NCI-H2081 (cell line): ENCODE measurements around the gene AGPAT1.
"Not testable (repeated sequence)": the region's sequence is repeated elsewhere in the genome, so short reads cannot be mapped to it uniquely, and the experiment has no call there.

Source experiments
- DNase-seq, 2 experiments: peaks; one replicate each; lab custom pipeline; 2025; lab: John Stamatoyannopoulos, UW

AGPAT1 gene

DNA sequence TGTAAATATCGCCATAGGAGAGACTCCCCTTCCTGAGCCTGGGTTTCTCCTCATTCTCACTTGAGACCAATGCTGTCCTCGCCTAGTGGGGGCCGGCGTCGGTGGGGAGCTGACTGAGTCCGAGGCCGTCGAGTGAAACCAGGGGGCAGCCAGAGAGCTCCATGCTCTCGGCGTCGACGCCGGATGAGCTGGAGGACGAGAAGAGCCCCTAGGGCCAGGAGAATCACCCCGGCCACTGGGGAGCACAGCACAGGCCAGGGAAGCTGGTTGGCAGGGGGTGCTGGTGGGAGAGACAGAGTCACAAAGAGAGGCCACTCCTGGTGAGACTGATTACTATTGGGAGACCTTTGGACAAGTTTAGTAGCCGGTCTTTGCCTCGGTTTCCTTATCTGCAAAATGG is 23.0 kb upstream of the AGPAT1 start:
- DNase-seq, result no peak

DNA sequence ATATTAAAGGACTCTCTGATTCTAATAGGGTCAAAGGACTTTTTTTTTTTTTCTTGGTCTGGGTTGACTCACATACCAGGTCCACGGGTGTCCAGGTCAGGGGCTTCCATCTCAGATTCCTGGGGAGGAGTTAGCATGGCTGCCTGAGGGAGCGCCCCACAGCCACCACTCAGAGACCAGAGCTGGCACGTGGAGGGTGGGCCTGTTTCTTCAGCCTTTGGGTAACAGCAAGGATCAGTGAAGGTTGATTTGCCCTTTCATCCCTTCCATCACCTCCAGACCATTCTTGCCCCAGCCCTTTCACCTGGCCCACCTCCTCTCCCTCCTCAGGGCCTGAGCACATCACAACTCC is 22.4 kb upstream of the AGPAT1 start:
- no peak for DNase-seq

DNA sequence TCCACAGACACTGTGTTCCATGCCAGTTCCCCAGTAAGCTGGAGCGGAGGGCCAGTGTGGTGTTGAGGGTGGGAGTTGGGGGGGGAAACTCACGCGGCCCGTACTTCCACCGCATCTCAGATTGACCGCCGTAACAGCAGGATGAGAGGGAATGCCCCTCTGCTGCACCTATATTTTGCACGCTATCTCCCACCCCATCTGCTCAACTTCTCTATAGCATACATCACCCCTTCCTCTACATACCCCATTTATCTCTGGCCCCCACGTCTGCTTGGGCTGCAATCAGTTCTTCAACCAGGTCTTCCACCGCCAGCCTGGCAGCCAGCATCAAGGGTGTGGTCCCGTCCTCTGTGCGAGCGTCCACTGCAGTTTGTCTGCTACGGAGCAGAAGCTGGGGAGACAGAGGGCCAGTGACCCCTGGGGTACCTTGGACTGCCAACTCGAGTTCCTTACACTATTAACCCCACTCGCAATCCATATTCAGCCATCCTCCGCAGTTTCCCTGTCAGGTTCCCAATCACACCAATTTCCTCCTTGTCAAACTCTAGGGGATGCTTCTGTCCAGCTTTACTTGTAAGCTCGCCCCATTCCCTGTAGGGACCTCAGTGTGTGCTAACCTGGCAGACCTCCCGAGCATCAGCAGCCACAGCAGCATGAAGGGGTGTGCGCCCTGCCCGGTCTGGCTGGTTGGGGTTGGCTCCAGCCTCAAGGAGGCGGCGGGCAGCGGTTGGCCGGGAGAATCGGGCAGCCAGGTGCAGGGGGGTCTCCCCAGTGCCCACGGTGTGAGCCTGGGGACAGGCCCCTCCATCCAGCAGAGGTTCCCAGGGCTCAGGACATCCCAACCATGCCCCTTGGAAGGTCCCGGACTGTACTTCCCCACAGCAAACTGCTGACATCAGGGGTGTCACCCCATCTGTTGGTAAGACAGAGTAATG is 21.1 kb upstream of the AGPAT1 start:
- no peak for DNase-seq

DNA sequence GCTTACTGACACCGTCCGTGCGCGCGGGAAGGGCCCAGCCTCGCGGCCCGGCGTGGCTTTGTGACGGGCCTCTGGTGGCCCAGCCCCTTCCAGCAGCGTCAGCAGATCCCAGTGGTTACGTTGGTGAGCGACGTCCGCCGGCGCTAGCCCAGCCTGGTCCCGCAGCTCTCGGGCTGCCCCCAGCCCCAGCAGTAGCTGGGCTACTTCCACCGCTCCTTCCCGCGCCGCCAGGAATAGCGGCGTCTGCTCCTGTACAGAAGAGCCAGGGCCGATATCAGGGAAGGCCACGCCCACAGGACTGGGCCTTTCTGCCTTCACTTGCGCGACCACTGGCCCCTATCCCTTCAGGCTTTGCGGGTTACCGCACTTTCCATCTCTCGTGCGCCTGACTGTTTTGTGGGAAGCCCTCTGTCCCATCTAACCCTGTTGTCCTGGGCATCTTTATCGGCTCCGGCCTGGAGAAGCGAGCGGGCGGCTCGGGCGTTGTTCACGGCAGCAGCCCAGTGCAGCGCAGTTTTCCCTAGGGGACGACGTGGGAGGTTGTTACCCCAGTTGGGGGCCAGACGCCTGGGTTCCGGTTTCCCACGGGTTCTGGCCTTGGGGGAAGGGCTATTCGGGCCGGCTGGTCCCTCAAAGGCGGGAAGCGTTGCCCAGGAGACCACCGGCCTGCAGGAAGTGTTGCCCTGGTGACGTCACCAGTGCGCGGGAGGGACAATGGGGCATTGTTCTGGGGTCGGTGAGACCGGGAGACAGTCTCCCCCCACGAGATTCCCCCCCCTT is 20.2 kb upstream of the AGPAT1 start:
- peak; percentile 79 to 81 for DNase-seq

DNA sequence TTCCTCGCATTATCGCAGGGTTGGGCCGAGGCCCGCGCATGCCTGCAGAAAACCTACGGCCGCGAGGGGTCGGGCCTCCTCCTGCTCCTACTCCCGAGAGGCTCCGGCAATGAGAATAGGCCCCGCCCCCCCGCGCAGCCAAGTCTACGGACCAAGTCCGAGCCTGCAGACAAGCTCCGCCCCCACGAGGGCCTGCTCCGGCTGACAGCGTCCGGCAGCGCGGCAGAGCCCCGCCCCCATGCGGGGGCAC is 19.7 kb upstream of the AGPAT1 start:
- DNase-seq, result peak; percentile 99

DNA sequence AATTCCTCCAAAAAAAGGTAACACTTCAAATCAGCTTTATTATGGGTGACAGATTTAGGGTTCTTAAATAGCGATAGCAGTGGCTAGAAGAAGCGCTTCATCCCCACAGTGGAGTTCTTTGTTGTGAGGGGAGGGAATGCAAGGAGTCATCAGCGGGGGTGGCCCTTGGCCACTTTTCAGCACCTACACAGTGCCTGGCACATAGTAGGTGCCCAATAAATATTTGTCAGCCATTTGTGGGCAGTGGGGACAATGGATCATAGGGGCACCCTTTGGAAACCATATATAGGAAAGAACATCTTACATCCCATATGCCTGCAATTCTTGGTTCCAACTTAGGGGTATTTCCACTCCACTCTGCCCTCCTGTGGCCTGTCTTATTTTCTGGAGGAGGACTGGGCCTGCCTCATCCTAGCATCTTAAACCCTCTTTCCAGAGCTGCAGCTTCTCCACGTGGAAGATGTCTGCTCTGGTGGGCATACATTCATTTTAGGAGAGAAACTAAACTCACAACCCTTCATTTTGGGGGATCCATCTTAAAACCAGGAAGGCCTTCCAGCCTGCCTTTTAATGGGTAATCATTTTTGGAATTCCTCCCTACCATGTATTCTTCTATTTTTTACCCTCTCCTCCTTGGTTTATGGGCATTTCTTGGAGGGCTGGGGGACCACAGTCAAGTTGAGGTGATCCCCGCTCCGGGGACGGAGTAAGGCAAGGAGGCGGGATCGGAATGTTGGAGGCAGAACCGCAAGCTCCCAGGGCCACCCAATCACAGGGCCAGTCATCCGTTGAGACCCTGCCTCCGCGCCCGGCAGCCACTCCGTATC is 19.2 kb upstream of the AGPAT1 start:
- DNase-seq, result peak in 1 of 2 experiments; percentile 35

DNA sequence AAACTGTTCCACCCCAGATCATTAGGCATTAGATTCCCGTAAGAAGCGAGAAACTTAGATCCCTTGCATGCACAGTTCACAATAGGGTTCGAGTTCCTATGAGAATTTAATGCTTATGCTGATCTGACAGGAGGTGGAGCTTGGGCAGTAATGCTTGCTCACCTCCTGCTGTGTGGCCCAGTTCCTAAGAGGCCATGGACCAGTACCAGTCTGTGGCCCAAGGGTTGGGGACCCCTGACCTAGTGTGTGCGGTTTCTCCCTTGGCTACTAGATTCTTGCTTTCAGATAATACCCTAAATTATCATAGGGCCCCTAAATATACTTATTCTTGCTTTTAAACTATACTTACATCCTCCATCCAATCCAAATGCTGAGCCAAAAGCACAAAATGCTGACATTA is 18.5 kb upstream of the AGPAT1 start:
- DNase-seq, result no peak

DNA sequence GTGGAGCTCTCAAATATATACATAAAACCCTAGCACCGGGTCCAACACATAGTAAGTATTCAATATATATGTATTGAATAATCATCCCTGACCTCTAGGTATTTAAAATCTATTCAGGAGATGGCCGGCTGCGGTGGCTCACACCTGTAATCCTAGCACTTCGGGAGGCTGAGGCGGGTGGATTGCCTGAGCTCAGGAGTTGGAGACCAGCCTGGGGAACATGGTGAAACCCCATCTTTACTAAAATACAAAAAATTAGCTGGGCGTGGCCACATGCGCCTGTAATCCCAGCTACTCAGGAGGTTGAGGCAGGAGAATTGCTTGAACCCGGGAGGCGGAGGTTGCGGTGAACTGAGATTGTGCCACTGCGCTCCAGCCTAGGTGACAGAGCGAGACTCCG is 17.2 kb upstream of the AGPAT1 start:
- DNase-seq, result not testable (repeated sequence)

DNA sequence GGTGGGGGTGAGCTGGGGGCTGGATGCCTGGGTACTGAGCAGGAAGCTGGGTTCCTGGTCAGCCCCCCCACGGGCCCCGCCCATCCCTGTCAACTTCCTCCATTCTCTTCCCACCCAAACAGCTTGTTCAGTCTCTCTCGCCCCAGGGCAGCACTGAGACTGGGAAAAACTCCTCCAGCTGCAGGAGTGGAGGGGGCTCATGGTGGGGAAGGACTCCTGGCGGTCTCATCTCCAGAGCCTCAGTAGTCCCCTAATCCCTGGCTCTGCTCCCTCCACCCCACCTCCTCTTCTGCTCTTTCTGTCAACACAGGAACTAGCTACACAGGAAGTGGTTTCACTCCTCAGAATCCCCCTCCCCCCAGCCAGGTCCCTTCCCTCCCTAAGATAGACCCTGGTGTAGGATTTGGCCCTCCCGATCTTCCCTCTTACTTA is 16.7 kb upstream of the AGPAT1 start, which contains the start of gene GPSM3:
TSS of gene GPSM3 (minus strand) at position 36 of the 432 bp plus-strand sequence. CDS start 130 bp downstream, outside the sequence.
- no peak for DNase-seq

DNA sequence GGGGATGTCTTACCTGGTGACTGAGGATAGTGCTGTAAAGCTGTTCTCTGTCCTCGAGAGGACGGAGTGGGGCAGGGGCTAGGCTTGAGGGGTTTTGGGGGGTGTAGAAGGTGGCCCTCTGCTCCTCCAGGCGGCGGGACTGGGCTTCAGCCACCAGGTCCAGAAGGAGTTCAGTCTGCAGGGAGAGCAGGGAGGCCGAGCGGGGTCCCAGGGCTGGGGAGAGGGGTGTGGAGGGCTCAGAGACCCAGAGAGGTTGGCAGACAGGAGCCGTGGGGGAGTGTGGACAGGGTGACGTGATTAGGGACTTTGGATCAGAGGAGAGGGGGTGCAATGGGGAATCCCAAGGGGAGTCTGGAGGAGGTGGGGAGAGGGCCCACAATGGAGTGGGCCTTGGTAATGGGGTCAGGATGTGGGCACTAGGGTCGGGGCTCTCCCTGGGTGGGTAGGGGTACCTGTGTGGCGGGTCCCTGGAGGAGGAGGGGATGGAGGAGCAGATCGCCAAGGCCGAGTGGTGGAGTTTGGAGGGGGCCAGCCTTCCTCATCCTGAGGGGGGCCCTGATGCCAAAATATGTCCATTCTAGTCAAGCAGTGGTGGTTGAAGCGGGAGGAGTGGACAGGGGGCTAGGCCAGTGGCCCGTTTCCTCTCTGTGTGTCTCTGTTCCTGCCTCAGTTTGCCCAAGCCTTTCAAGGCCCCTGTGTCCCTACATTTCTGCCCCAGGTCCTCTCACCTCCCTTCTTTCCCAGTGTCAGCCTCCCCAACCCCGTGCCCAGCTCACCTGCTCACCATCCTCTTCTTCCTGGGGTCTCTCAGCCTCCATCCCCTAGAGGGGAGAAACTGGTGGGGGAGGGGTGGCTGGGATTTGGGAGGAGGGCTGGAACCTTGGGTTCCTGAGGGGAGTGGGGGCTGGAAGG is 16.1 kb upstream of the AGPAT1 start:
- DNase-seq, result no peak

DNA sequence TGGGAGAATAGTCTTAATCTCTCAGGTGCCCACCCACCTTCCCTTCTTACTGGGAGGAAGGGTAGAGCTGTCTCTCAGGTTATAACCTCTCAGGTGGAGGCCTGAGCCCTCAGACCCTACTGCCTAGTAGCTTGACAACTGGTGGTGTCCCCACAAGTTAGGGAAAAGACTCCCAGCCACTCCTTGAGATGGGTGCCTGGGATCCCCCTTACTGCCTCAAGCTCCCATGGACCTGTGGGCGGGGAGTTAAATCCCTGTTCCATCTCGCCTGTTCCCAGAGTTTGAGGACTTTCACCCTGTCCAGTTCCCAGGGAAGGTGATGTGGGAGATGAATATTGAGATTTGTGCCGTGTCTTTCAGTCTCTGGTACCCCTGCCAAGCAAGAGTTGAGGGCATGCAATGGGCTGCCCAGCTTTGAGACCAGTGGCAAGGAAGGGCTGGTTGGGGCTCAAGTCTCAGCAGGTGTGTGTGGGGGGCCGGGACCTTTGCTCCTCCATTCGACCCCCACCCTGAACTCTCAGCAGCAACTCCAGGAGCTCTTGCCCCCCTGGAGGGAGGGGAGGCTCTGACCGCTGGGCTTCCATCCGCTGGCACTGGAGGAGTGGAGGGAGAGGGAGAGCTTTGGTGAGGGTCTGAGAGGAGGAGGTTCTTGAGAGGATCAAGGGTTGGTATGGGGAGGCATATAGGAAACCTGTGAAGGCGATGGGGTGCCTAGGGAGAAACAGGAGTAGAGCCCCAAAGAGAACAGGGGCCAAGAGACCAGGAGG is 15.2 kb upstream of the AGPAT1 start:
- no peak for DNase-seq

DNA sequence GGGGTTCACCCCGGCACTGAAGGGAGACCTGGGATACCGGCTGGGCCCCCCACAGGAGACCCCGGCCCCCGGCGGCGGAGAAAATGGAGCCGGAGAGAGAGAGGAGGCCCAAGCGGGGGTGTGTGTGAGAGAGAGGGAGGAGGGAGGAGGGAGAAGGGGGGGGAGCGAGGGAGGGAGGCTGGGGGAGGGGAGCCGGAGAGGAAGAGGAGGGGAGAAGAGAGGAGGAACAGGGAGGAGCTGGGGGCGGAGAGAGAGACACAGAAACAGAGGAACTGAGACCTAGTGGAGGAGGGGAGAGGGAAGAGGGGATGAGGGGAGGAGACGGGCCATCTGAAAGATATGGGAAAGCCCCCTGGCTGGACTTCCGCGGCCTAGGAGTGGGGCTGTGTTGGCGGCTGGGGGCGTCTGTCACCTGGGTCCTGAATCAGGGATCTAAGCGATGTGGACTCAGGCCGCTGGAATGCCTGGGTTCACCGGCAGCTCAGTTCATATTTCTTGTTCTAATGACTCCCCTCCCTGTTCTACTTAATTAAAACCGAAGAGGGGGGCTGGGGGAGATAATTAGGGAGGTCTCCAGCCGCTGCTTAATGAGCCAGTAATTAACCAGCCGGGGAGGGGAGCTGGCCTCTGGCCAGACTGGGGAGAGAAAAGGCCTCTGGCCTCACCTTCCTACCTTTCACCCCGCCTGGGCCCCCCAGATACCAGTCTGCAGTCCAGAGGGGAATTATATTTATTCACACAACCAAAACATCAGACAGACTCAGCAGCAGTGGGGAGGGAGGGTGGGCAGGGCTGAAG is 14.4 kb upstream of the AGPAT1 start, which contains the start of gene PBX2:
TSS of gene PBX2 (minus strand) at position 149 of the 798 bp plus-strand sequence. CDS start 287 bp downstream, outside the sequence.
- peak; percentile 66 to 71 for DNase-seq

DNA sequence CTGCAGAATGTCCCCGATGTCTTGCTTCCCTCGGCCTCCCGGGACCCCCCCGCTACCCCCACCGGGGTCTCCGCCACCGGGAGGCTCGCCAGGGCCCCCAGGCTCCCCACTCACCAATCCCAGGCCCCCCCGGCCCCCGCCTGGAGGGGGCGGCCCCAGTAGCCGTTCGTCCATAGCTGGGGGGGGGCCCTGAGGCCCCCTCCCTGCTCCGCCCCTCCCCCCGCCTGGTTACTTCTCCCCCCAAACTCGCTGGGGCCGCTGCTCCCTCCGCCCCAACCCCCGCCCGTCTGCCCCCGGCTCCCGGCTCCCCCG is 13.8 kb upstream of the AGPAT1 start:
- DNase-seq, result no peak

DNA sequence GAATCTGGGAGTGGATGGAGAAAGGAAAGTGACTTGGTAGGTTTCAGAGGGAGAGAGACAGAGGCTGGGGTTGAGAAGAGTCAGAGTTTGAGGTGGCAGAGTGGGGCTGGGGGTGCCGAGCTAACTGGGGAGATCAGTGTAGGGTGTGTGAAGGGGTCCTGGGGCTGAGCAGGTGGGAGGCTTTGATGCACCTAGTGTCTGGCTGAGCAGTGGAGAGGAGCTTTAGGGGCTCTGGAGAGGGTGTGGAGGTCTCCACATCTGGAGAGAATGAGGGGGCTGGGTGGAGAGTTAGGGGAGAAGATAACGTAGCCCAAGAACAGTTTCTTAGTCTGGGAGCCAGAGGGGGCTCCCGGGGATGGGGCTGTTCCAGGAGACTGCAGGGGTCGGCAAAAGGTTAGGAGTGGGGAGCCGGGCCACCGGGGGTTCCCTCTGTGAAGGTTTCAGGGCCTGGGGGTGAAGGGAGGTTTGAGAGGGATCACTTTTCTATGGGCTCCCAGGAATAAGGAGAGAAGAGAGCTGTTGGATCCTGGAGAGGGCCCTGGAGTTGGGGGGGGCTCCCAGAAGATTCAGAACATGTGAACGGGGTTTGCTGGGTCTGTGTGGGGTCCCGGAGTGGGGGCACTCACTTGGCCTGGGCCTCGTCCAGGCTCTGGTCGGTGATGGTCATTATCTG is 13.3 kb upstream of the AGPAT1 start:
- DNase-seq, result no peak

DNA sequence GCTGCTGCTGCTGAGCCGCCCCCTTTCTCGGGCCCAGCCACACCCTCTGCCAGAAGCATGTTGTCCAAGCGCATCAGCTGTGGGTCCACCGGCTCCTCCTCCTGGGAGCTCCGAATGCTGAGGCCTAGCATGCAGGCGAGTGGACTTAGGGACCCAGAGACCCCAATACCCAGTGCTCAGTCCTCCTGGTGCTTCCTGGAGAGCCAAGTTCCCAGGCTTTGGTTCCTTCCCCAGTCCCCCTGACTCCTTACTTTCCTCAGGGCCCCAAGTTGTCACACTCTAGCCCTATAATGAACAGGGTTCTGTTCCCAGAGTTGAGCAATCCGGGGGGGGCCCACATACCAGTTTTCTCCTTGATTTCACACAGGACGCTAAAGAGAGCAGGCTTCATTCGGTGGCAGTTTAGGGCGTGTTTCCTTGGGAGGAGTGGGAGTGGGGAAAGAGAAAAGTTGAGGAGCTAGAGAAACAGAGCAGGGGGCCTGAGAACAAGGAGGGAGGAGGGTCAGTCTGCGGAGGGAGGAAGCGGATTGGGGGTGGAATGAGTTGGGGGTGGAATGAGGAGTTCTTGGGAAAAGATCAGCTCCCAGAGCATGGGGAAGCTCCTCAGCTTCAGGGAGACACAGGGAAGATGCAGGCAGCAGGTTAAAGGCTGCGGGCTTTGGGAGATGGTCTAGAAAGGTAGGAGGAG is 12.6 kb upstream of the AGPAT1 start:
- DNase-seq, result no peak

DNA sequence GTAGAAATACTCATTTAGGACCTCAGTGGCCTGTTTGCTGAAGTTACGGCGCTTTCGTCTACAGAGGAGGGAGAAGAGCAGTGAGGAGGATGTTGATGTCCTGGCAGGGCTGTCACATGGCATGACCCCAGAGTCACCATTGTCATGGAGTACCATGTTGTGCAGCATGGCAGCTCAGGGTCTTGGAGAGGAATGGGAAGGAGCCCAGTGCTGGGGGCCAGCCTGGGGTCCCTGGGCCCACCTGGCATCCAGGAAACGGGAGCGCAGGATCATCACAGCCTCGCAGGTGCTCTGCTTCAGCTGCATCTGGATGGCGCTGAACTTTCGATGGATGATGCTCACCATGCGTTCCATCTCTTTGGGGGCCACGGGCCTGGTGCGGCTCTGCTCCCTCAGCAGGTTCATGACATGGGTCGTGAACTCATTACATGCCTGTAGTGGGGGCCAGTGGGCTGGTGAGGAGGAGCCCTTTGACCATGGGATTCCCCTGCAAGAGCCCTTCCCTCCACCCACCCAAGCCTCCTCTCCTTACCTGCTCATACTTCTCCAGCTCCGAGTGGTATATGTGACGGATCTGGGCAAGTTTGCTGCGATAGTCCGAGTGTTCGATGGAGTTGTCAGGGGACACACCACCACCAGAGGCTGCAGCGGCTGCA is 12.0 kb upstream of the AGPAT1 start:
- not testable (repeated sequence) for DNase-seq

DNA sequence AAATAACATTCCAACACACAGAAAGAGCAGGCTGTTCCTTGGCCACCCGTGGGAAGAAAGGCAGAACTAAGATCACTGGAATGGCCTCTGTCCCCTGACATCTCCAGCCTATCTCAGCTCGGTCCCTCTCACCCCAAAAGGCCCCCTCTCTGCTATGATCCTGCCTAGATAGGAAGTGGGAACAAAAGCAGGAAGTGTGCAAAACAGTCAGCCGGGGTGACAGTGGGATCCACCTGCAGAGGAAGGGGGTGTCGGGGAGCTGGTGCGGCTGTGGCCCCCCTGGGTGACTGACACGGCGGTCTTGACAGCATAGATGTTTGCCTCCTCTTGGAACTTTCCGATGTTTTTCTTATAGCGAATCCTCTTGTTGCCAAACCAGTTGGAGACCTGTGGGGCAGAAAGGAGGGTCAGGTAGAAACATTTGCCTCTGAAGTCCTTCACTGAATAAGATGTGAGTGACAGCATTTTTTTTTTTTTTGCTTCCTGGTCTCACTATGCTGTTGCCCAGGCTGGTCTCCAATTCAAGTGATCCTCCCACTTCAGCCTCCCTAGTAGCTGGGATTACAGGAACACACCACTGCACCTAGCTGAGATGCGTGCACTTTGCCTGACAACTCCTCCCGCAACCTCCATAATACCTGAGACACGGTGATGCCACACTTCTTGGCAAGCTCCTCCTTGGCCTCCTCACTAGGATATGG is 11.3 kb upstream of the AGPAT1 start:
- DNase-seq, result no peak
